Lung (tissue), 12 donors: ENCODE data around the gene DYRK2. TPM values are rescaled to one million over a fixed set of nuclear protein-coding genes. Genes with fewer than 3 reads are reported as not detected.
A peak's percentile ranks its signal among the peaks of the same experiment; 100 is the strongest.

Experiments used
- ATAC-seq: fragments of 200-7000 bp; cut with Tn5 transposase; one replicate; pipeline ENCODE4 v1.9.1; 2020; ENCODE audit warnings: moderate number of reproducible peaks; ENCODE audit not compliant: insufficient read depth, low FRiP score
- DNase-seq, 3 donors: peaks; one replicate each; pipeline ENCODE4 v3.0.0-alpha.2; 2013 to 2017
- H3K27ac ChIP-seq, 2 donors: one replicate each; pipeline ENCODE4 v1.5.1; 2013; ENCODE audit warnings: mild to moderate bottlenecking in 2 of 2, moderate library complexity in 2 of 2, control low read depth in 1 of 2, inconsistent platforms in 1 of 2, low read depth in 1 of 2, low read length in 1 of 2
- H3K27me3 ChIP-seq, 3 donors: one replicate each; pipeline ENCODE4 v1.5.1; 2013; ENCODE audit warnings: low read length in 2 of 3; ENCODE audit not compliant: control insufficient read depth in 3 of 3, insufficient read depth in 3 of 3
- H3K36me3 ChIP-seq, 4 donors: one replicate each; pipeline ENCODE4 v1.5.1; 2013; ENCODE audit warnings: low read length in 4 of 4, mild to moderate bottlenecking in 1 of 4, moderate library complexity in 1 of 4; ENCODE audit not compliant: control insufficient read depth in 4 of 4, insufficient read depth in 4 of 4
- H3K4me1 ChIP-seq, 5 donors: one replicate each; pipeline ENCODE4 v1.5.1; 2013; ENCODE audit warnings: low read length in 5 of 5, mild to moderate bottlenecking in 2 of 5, moderate library complexity in 1 of 5; ENCODE audit not compliant: control insufficient read depth in 5 of 5, insufficient read depth in 5 of 5
- H3K4me3 ChIP-seq: one replicate; pipeline ENCODE4 v1.5.1; 2013; ENCODE audit warnings: mild to moderate bottlenecking, control low read depth, moderate library complexity
- H3K9ac ChIP-seq, 2 donors: one replicate each; pipeline ENCODE4 v1.5.1; 2013; ENCODE audit warnings: low read length in 2 of 2, control low read depth in 1 of 2; ENCODE audit not compliant: insufficient read depth in 1 of 2
- H3K9me3 ChIP-seq, 4 donors: one replicate each; pipeline ENCODE4 v1.5.1; 2013; ENCODE audit warnings: low read length in 3 of 4, mild to moderate bottlenecking in 1 of 4, moderate library complexity in 1 of 4; ENCODE audit not compliant: control insufficient read depth in 4 of 4, insufficient read depth in 3 of 4
- WGBS, 2 donors: extraction: QIAGEN DNeasy Blood & Tissue Kit; methylation state at CpG; one replicate each; pipeline ENCODE4 v1.1.7; 2013; 5-methylcytosine and 5-hydroxymethylcytosine counted together
- polyA plus RNA-seq, 2 donors: library from polyadenylated mRNA; stranded (reverse); fragments of 200-250 nt; gene quantifications; one replicate each; pipeline ENCODE4 v1.2.1, GENCODE V29; 2013
- total RNA-seq, 2 donors: library from RNA; depleted of rRNA in 1 of 2; stranded (reverse); fragments of >200 nt in 1 of 2; gene quantifications; one replicate each; pipeline ENCODE4 v1.2.1, GENCODE V29; 2014 to 2021
- TF ChIP-seq, protein P1 (sequence below): IDR thresholded peaks from 2 replicates; pipeline ENCODE4 v1.5.1; 2012; ENCODE audit warnings: mild to moderate bottlenecking; ENCODE audit errors: control extremely low read depth, extremely low read depth
- donor health status: control.
- donor health status: control.
- donor health status: Bipolar disorder and iron deficiency.
- donor health status: healthy.
- donor health status: DM: yes; HTN: yes; CAD: no.

DYRK2 gene
- total and polyA plus RNA-seq, 4 donors = 3.1 to 34.9 (median 12.7) TPM

DNA sequence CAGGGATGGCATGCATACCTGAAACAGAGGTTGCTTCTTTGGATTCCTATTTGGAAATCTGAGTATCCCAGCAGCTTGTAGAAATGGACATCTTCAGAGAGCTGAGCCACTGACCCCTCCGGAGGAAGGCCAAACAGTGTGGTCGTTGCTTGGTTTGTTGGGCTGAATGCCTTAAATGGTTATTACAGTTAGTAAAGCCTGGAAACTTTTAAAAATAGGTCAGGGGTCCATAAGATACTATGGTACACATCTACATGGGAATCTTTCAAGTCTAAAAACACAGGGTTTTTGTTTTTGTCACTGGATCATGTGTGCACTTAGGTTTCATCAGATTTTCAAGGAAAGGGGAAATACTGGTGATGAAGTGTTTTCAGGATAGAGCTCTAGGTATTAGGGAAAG is 7.7 kb downstream of the DYRK2 start:
- Histone ChIP-seq H3K9me3 (no peaks in the 10 kb centered on the region), H3K4me1 (peaks cover 3 to 44% (median 4%) of the 10 kb centered on the region in 5 donors), H3K27ac (peak overlapping the region in 1 of 2 donors; percentile 68), H3K4me3 (no peak overlapping the region), H3K9ac (no peak overlapping the region), H3K27me3 (no peaks in the 10 kb centered on the region), H3K36me3 (peaks cover 16 to 21% (median 19%) of the 10 kb centered on the region in 4 donors)
- ATAC-seq (no peak), DNase-seq (no peak)
- WGBS, 2 donors = 81 to 92% methylated on average over 2 of the region's 2 CpGs
- TF ChIP-seq, protein P1, sequence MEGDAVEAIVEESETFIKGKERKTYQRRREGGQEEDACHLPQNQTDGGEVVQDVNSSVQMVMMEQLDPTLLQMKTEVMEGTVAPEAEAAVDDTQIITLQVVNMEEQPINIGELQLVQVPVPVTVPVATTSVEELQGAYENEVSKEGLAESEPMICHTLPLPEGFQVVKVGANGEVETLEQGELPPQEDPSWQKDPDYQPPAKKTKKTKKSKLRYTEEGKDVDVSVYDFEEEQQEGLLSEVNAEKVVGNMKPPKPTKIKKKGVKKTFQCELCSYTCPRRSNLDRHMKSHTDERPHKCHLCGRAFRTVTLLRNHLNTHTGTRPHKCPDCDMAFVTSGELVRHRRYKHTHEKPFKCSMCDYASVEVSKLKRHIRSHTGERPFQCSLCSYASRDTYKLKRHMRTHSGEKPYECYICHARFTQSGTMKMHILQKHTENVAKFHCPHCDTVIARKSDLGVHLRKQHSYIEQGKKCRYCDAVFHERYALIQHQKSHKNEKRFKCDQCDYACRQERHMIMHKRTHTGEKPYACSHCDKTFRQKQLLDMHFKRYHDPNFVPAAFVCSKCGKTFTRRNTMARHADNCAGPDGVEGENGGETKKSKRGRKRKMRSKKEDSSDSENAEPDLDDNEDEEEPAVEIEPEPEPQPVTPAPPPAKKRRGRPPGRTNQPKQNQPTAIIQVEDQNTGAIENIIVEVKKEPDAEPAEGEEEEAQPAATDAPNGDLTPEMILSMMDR = no peak

DNA sequence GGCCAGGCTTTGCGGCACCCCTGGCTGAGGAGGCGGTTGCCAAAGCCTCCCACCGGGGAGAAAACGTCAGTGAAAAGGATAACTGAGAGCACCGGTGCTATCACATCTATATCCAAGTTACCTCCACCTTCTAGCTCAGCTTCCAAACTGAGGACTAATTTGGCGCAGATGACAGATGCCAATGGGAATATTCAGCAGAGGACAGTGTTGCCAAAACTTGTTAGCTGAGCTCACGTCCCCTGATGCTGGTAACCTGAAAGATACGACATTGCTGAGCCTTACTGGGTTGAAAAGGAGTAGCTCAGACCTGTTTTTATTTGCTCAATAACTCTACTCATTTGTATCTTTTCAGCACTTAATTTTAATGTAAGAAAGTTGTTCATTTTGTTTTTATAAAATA is 9.9 kb downstream of the DYRK2 start:
- no peak for ATAC-seq
- H3K27me3 ChIP-seq = no peaks in the 10 kb centered on the region
- no peaks in the 10 kb centered on the region for H3K9me3 ChIP-seq
- DNase-seq = no peak
- H3K9ac ChIP-seq = no peak overlapping the region
- no peak overlapping the region for H3K4me3 ChIP-seq
- H3K36me3 ChIP-seq = peaks cover 16 to 20% (median 19%) of the 10 kb centered on the region in 4 donors
- WGBS, 2 donors = 95% methylated on average over 8 of the region's 8 CpGs
- peak overlapping the region in 1 of 2 donors; percentile 82 for H3K27ac ChIP-seq
- H3K4me1 ChIP-seq = peaks cover 0 to 47% (median 6%) of the 10 kb centered on the region in 5 donors
- TF ChIP-seq, protein P1 = no peak

DNA sequence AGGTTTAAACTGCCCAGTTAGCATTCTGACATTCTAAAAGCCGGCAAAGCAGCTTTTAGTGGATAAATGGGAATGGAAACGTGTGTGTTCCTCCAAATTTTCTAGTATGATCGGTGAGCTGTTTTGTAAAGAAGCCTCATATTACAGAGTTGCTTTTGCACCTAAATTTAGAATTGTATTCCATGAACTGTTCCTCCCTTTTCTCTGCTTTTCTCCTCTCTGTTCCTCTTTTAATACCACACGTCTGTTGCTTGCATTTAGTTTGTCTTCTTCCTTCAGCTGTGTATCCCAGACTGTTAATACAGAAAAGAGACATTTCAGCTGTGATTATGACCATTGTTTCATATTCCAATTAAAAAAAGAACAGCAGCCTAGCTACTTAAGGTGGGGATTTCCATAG is 10.7 kb downstream of the DYRK2 start:
- Histone ChIP-seq H3K9ac (no peak overlapping the region), H3K36me3 (peaks cover 16 to 19% (median 18%) of the 10 kb centered on the region in 4 donors), H3K4me1 (peaks cover 0 to 40% (median 6%) of the 10 kb centered on the region in 5 donors), H3K9me3 (no peaks in the 10 kb centered on the region), H3K4me3 (no peak overlapping the region), H3K27me3 (no peaks in the 10 kb centered on the region), H3K27ac (peak overlapping the region in 1 of 2 donors; percentile 82)
- ATAC-seq = no peak
- WGBS, 2 donors = 68 to 73% methylated on average over 4 of the region's 4 CpGs
- TF ChIP-seq, protein P1 = no peak
- DNase-seq = no peak
